ENCODE results near the gene SNX10. TPM values are rescaled to one million over a fixed set of nuclear protein-coding genes. Genes with fewer than 3 reads are reported as not detected.

Gene SNX10
- total and polyA plus RNA-seq, 2 of the 4 experiments (the other 2 are of a cell fraction), result not detected

DNA sequence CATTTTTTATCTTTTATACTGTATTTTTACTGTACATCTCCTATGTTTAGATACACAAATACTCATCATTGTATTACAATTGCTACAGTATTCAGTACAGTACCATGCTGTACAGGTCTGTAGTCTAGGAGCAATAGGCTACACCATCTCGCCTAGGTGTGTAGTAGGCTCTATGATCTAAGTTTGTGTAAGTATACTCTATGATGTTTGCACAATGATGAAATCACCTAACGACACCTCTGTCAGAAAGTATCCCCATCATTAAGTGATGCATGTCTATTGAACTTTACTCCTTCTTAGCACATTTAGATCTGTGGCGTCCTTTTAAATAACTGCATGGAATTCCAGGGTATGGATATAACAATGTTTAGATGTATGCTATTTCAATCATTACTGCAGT lies 112.0 kb downstream of the SNX10 start:
- WGBS, 2 experiments (ENCODE audit: extremely low coverage in 2 of 2, insufficient read length in 1 of 2), result no CpG with 5 or more reads among the region's 3 CpGs
- no peaks in the 10 kb centered on the region for H3K36me3 ChIP-seq (ENCODE audit: control insufficient read depth, insufficient read depth, low read length)
- no peak overlapping the region for H2BK120ac ChIP-seq (ENCODE audit: low read depth, low read length)
- TF ChIP-seq ELK1 (IDR thresholded peaks at IDR 0.05; ENCODE audit: borderline replicate concordance, low read depth, low read length), result no peak
- TF ChIP-seq CHD1 (IDR thresholded peaks at IDR 0.05; ENCODE audit: low read depth, low read length), result no peak
- TF ChIP-seq MAZ (IDR thresholded peaks at IDR 0.05; ENCODE audit: borderline replicate concordance, low read depth, low read length), result no peak
- TF ChIP-seq SMC3 (IDR thresholded peaks at IDR 0.05; ENCODE audit: low read depth, low read length), result no peak
- no peak for TF ChIP-seq RAD21 (IDR thresholded peaks at IDR 0.05; ENCODE audit: low read length)
- TF ChIP-seq FOS (IDR thresholded peaks at IDR 0.05; ENCODE audit: low read depth, low read length), result no peak
- no peak for TF ChIP-seq POLR2A (IDR thresholded peaks at IDR 0.05; ENCODE audit: low read depth, low read length)
- TF ChIP-seq, protein P1, sequence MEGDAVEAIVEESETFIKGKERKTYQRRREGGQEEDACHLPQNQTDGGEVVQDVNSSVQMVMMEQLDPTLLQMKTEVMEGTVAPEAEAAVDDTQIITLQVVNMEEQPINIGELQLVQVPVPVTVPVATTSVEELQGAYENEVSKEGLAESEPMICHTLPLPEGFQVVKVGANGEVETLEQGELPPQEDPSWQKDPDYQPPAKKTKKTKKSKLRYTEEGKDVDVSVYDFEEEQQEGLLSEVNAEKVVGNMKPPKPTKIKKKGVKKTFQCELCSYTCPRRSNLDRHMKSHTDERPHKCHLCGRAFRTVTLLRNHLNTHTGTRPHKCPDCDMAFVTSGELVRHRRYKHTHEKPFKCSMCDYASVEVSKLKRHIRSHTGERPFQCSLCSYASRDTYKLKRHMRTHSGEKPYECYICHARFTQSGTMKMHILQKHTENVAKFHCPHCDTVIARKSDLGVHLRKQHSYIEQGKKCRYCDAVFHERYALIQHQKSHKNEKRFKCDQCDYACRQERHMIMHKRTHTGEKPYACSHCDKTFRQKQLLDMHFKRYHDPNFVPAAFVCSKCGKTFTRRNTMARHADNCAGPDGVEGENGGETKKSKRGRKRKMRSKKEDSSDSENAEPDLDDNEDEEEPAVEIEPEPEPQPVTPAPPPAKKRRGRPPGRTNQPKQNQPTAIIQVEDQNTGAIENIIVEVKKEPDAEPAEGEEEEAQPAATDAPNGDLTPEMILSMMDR (conservative IDR thresholded peaks at IDR 0.05; ENCODE audit: low read depth, low read length), result no peak
- TF ChIP-seq BHLHE40 (IDR thresholded peaks at IDR 0.05; ENCODE audit: low read depth, low read length), result no peak
- TF ChIP-seq MAFK (IDR thresholded peaks at IDR 0.05; ENCODE audit: low read depth, low read length), result no peak
- TF ChIP-seq RFX5 (IDR thresholded peaks at IDR 0.05; ENCODE audit: low read depth, low read length), result no peak
- TF ChIP-seq MXI1 (IDR thresholded peaks at IDR 0.05; ENCODE audit: borderline replicate concordance, low read depth, low read length), result no peak
- no peak for TF ChIP-seq NFE2L2 (IDR thresholded peaks at IDR 0.05; ENCODE audit: low read depth, low read length)
- TF ChIP-seq RCOR1 (IDR thresholded peaks at IDR 0.05; ENCODE audit: insufficient replicate concordance, low read length), result no peak
- dilution Hi-C loops (cut with HindIII; ENCODE audit: low sequenced_read_pairs, unreplicated experiment), result no loop called here
- in situ Hi-C loops (cut with MboI; ENCODE audit: low sequenced_read_pairs), result no loop called here
- H3K23ac ChIP-seq (ENCODE audit: low read depth, low read length), result no peak overlapping the region
- DNase-seq (no peak), ATAC-seq (ENCODE audit: low read depth) (no peak)
- no peak overlapping the region for H2BK5ac ChIP-seq (ENCODE audit: low read depth, low read length, poor library complexity, severe bottlenecking)
- no peak overlapping the region for H2BK20ac ChIP-seq (ENCODE audit: low read depth, low read length)
- H4K91ac ChIP-seq (ENCODE audit: insufficient read depth, low read depth, low read length), result no peak overlapping the region
- no peaks in the 10 kb centered on the region for H3K9me3 ChIP-seq (ENCODE audit: control insufficient read depth, insufficient read depth, low read length)
- no peak overlapping the region for H2AFZ ChIP-seq (replicated peaks; ENCODE audit: low read length, poor library complexity)
- peaks cover 13% of the 10 kb centered on the region for H3K27me3 ChIP-seq (ENCODE audit: control insufficient read depth, insufficient read depth, low read length)
- intact Hi-C loops (cut with micrococcal nuclease), result no loop called here
- no peak overlapping the region for H2AK9ac ChIP-seq (replicated peaks; ENCODE audit: low read depth, low read length, poor library complexity)
- no peaks in the 10 kb centered on the region for H4K20me1 ChIP-seq (ENCODE audit: insufficient read depth, low read length)
- ChIA-PET POLR2A (ENCODE audit: unreplicated experiment) (no interaction called here), CTCF (no interaction called here)
- H3K9me1 ChIP-seq (ENCODE audit: insufficient read depth, low read length), result no peaks in the 10 kb centered on the region
- no peak overlapping the region for H3K27ac ChIP-seq (ENCODE audit: insufficient read depth, low read length)
- no peak overlapping the region for H4K5ac ChIP-seq (ENCODE audit: low read depth, low read length)
- no peak overlapping the region for H3K4me2 ChIP-seq (ENCODE audit: low read depth, low read length)
- H3K9ac ChIP-seq (ENCODE audit: low read depth, low read length), result no peak overlapping the region
- no peak overlapping the region for H2AK5ac ChIP-seq (ENCODE audit: low read depth, low read length)
- H3K18ac ChIP-seq (ENCODE audit: low read depth, low read length), result no peak overlapping the region
- no peak overlapping the region for H3K4me3 ChIP-seq (ENCODE audit: insufficient read depth, low read depth, low read length)
- no TSS peak for BruUV-seq (replicated peaks)
- no peak overlapping the region for H3K14ac ChIP-seq (replicated peaks; ENCODE audit: low read depth, low read length)
- H3K56ac ChIP-seq (ENCODE audit: extremely low read depth, insufficient read depth, low read length), result no peak overlapping the region
- peaks cover 2% of the 10 kb centered on the region; the same call in 1 of the 2 replicates for H3K4me1 ChIP-seq (ENCODE audit: control insufficient read depth, insufficient read depth, low read length)
- no peak overlapping the region for H3K4ac ChIP-seq (ENCODE audit: low read depth, low read length)
- H3K79me1 ChIP-seq (ENCODE audit: low read depth in 1 of 2, low read length in 2 of 2), result no peaks in the 10 kb centered on the region
- no peak overlapping the region for H4K8ac ChIP-seq (ENCODE audit: low read depth in 2 of 2, low read length in 2 of 2)
- no peak overlapping the region for H2BK15ac ChIP-seq (ENCODE audit: low read depth, low read length)

Measured in IMR-90 (cell line).